K562 (cell line): ENCODE results near the gene GRIK3. TPM values are rescaled to one million over a fixed set of nuclear protein-coding genes. Genes with fewer than 3 reads are reported as not detected.
A peak's percentile ranks its signal among the peaks of the same experiment; 100 is the strongest.
"Not testable (repeated sequence)": the region's sequence is repeated elsewhere in the genome, so short reads cannot be mapped to it uniquely, and the experiment has no call there.

Experiments used
- REST ChIP-seq, 2 experiments: fragments of 450-650 bp; formaldehyde crosslinking in 1 of 2; IDR thresholded peaks; 2 replicates each; pipeline versions ENCODE4 v1.4.0 to v1.6.1; 2014 to 2020; ENCODE audit warnings: mild to moderate bottlenecking in 2 of 2, borderline replicate concordance in 1 of 2, low read depth in 1 of 2
- polyA plus RNA-seq, 8 experiments: library from polyadenylated mRNA; depleted of rRNA in 4 of 8; stranded (reverse) in 5 of 8; unstranded in 3 of 8; fragments of >200 nt; fragmentation: Nextera tagmentation in 2 of 8; fragmentation: Illumina TruSeq in 1 of 8; extraction: Ambion mirVana in 2 of 8; extraction: Trizol in 1 of 8; gene quantifications; 2 replicates each; pipeline versions ENCODE4 v1.2.1 to v1.2.3, GENCODE V29; 2011 to 2014; ENCODE audit warnings: inconsistent platforms in 1 of 8, missing spikeins in 1 of 8
- total RNA-seq, 7 experiments: library from RNA; depleted of rRNA in 6 of 7; stranded (reverse); fragments of >200 nt in 6 of 7; fragmentation: Illumina TruSeq in 2 of 7; extraction: Trizol in 2 of 7; gene quantifications; 2 replicates each; pipeline versions ENCODE4 v1.2.1 to v1.2.3, GENCODE V29; 2011 to 2021; ENCODE audit warnings: low replicate concordance in 1 of 7

The GRIK3 gene
- total and polyA plus RNA-seq, 9 of the 15 experiments (the other 6 are each of a cell fraction or from before 2014, with no cell fraction given): not detected

GRCh38 chr1:36916542-36916941 is 117.8 kb downstream of the GRIK3 start (continued):
- TF ChIP-seq REST (IDR thresholded peaks at IDR 0.05; ENCODE audit: borderline replicate concordance): 0 out of 2 replicates have a peak, but pooled peaks have one; percentile 4
- TF ChIP-seq REST (CRISPR knock-in tag; IDR thresholded peaks at IDR 0.05; ENCODE audit: low read depth): not testable (repeated sequence)
